Measurements from ENCODE around the gene TRPV4. TPM values are rescaled to one million over a fixed set of nuclear protein-coding genes. Genes with fewer than 3 reads are reported as not detected.

TRPV4 gene
- total and polyA plus RNA-seq, 2 donors (not counting 3 experiments of a cell fraction or from before 2014, with no cell fraction given), result 8.8 to 22.3 TPM

- H3K4me3 ChIP-seq (replicated peaks in 1 of 3; ENCODE audit: insufficient read depth in 1 of 3, low read depth in 1 of 3, low read length in 3 of 3), result no peak overlapping the region
- DNase-seq (ENCODE audit: low read depth, low spot score), result no peak
- BruUV-seq (replicated peaks), result no TSS peak
- POLR2A ChIA-PET, result no interaction called here
- H3K79me2 ChIP-seq (ENCODE audit: control insufficient read depth, insufficient read depth, low read length), result no peaks in the 10 kb centered on the region
- no peak overlapping the region for H3K4me2 ChIP-seq (ENCODE audit: insufficient read depth, low read length)
- intact Hi-C loops (cut with micrococcal nuclease) (no loop called here), dilution Hi-C loops (cut with MboI; ENCODE audit: extremely low pct_ligation_motif_present, low sequenced_read_pairs) (no loop called here)
- no peak overlapping the region for H2AFZ ChIP-seq (ENCODE audit: low read depth, low read length)
- no peaks in the 10 kb centered on the region for H3K4me1 ChIP-seq (ENCODE audit: control insufficient read depth, extremely low read depth, insufficient read depth, low read length)
- CTCF ChIA-PET, result interaction anchor here (1.1 to 3.2 kb wide), 2 partner anchors 9 to 23 kb away, joined by 3 to 15 read pairs; no protein-coding TSS in a partner anchor
- no peaks in the 10 kb centered on the region for H3K27me3 ChIP-seq (ENCODE audit: control insufficient read depth in 2 of 2, insufficient read depth in 2 of 2, low read length in 2 of 2)
- H3K36me3 ChIP-seq (ENCODE audit: control insufficient read depth in 2 of 2, extremely low read depth in 1 of 2, insufficient read depth in 2 of 2, low read length in 2 of 2), result no peaks in the 10 kb centered on the region
- no peak overlapping the region for H3K9ac ChIP-seq (replicated peaks; ENCODE audit: extremely low read depth, insufficient read depth, low read length)
- no peaks in the 10 kb centered on the region for H3K9me3 ChIP-seq (replicated peaks; ENCODE audit: control insufficient read depth, insufficient read depth, low read length)
- no peak for FAIRE-seq
- TF ChIP-seq GATA2 (IDR thresholded peaks at IDR 0.05; ENCODE audit: insufficient read depth, insufficient read length, low read depth, low read length) (no peak), CTCF (IDR thresholded peaks at IDR 0.05; ENCODE audit: extremely low read depth in 1 of 2, insufficient read depth in 1 of 2, low read depth in 1 of 2, low read length in 2 of 2) (no peak), POLR2AphosphoS5 (IDR thresholded peaks at IDR 0.05; ENCODE audit: insufficient read depth, low read depth, low read length) (no peak), FOS (IDR thresholded peaks at IDR 0.05; ENCODE audit: borderline replicate concordance, insufficient read depth, low read length) (no peak), EZH2 (IDR thresholded peaks at IDR 0.05; ENCODE audit: borderline replicate concordance, low read depth, low read length, severe bottlenecking) (no peak), JUN (IDR thresholded peaks at IDR 0.05; ENCODE audit: borderline replicate concordance, insufficient read depth, insufficient read length, low read depth) (no peak), MYC (IDR thresholded peaks at IDR 0.05; ENCODE audit: low read depth, low read length) (no peak)
- H3K27ac ChIP-seq (ENCODE audit: insufficient read depth, low read depth, low read length), result no peak overlapping the region
- no peaks in the 10 kb centered on the region for H4K20me1 ChIP-seq (replicated peaks; ENCODE audit: control insufficient read depth, extremely low read depth, insufficient read depth, low read length)
- no peaks in the 10 kb centered on the region for H3K9me1 ChIP-seq (replicated peaks; ENCODE audit: control insufficient read depth, extremely low read depth, insufficient read depth, low read length)
Observed at GRCh38 chr12:109753054-109753401, 80.2 kb downstream of the TRPV4 start.

Data from endothelial cell of umbilical vein (primary cell).